K562 (cell line): ENCODE results near the gene CARS2. TPM values are rescaled to one million over a fixed set of nuclear protein-coding genes. Genes with fewer than 3 reads are reported as not detected.
A peak's percentile ranks its signal among the peaks of the same experiment; 100 is the strongest.

Experiments
- GATAD2A ChIP-seq: fragments of 450-650 bp; IDR thresholded peaks from 2 replicates; pipeline ENCODE4 v1.6.1; 2017
- ILK ChIP-seq: fragments of 450-650 bp; IDR thresholded peaks from 2 replicates; pipeline ENCODE4 v1.6.1; 2016; ENCODE audit warnings: missing genetic modification characterization, low read depth, mild to moderate bottlenecking, missing compliant biosample characterization, moderate library complexity, borderline replicate concordance
- JUNB ChIP-seq: fragments of 450-650 bp; formaldehyde crosslinking; conservative IDR thresholded peaks from 2 replicates; pipeline ENCODE4 v1.4.0; 2020; ENCODE audit warnings: mild to moderate bottlenecking
- NEUROD1 ChIP-seq: fragments of 150-350 bp; IDR thresholded peaks from 2 replicates; pipeline ENCODE4 v1.6.1; 2014; ENCODE audit warnings: borderline replicate concordance, low read length, low read depth; ENCODE audit not compliant: partially characterized antibody
- NUFIP1 ChIP-seq: fragments of 450-650 bp; IDR thresholded peaks from 2 replicates; pipeline ENCODE4 v1.6.1; 2018; ENCODE audit not compliant: partially characterized antibody
- SIN3A ChIP-seq, 2 experiments: fragments of 150-350 bp in 1 of 2; IDR thresholded peaks; 2 replicates each; pipeline ENCODE4 v1.6.1; 2011 to 2016; ENCODE audit warnings: borderline replicate concordance in 2 of 2, low read depth in 2 of 2, low read length in 2 of 2, mild to moderate bottlenecking in 2 of 2, moderate library complexity in 2 of 2; ENCODE audit not compliant: control insufficient read depth in 1 of 2
- SNIP1 ChIP-seq: fragments of 450-650 bp; IDR thresholded peaks from 2 replicates; pipeline ENCODE4 v1.7.1; 2017; ENCODE audit warnings: low read depth, mild to moderate bottlenecking
- YY1 ChIP-seq, 3 experiments: IDR thresholded peaks; 2 replicates each; pipeline ENCODE4 v1.6.1; 2011; ENCODE audit warnings: low read length in 2 of 3, mild to moderate bottlenecking in 2 of 3, moderate library complexity in 2 of 3, borderline replicate concordance in 1 of 3, control low read depth in 1 of 3, low read depth in 1 of 3; ENCODE audit not compliant: insufficient read depth in 3 of 3, insufficient replicate concordance in 2 of 3, control insufficient read depth in 1 of 3, insufficient read length in 1 of 3; ENCODE audit errors: extremely low read depth in 1 of 3
- polyA plus RNA-seq, 8 experiments: library from polyadenylated mRNA; depleted of rRNA in 4 of 8; stranded (reverse) in 5 of 8; unstranded in 3 of 8; fragments of >200 nt; fragmentation: Nextera tagmentation in 2 of 8; fragmentation: Illumina TruSeq in 1 of 8; extraction: Ambion mirVana in 2 of 8; extraction: Trizol in 1 of 8; gene quantifications; 2 replicates each; pipeline versions ENCODE4 v1.2.1 to v1.2.3, GENCODE V29; 2011 to 2014; ENCODE audit warnings: inconsistent platforms in 1 of 8, missing spikeins in 1 of 8
- total RNA-seq, 7 experiments: library from RNA; depleted of rRNA in 6 of 7; stranded (reverse); fragments of >200 nt in 6 of 7; fragmentation: Illumina TruSeq in 2 of 7; extraction: Trizol in 2 of 7; gene quantifications; 2 replicates each; pipeline versions ENCODE4 v1.2.1 to v1.2.3, GENCODE V29; 2011 to 2021; ENCODE audit warnings: low replicate concordance in 1 of 7
- TF ChIP-seq, protein P1 (sequence below), 2 experiments: fragments of 200-800 bp in 1 of 2; sonication (Bioruptor generic) in 1 of 2; sonication (generic) in 1 of 2; formaldehyde crosslinking in 1 of 2; IDR thresholded peaks in 1 of 2; conservative IDR thresholded peaks in 1 of 2; 2 replicates each; pipeline versions ENCODE4 v1.5.0 to v1.6.1; 2016 to 2020; ENCODE audit warnings: missing compliant biosample characterization in 1 of 2, missing genetic modification characterization in 1 of 2, missing genetic modification reagents in 1 of 2

Gene CARS2
- total and polyA plus RNA-seq, 9 of the 15 experiments (the other 6 are each of a cell fraction or from before 2014, with no cell fraction given): 1.7 to 37.4 (median 30.5) TPM

DNA sequence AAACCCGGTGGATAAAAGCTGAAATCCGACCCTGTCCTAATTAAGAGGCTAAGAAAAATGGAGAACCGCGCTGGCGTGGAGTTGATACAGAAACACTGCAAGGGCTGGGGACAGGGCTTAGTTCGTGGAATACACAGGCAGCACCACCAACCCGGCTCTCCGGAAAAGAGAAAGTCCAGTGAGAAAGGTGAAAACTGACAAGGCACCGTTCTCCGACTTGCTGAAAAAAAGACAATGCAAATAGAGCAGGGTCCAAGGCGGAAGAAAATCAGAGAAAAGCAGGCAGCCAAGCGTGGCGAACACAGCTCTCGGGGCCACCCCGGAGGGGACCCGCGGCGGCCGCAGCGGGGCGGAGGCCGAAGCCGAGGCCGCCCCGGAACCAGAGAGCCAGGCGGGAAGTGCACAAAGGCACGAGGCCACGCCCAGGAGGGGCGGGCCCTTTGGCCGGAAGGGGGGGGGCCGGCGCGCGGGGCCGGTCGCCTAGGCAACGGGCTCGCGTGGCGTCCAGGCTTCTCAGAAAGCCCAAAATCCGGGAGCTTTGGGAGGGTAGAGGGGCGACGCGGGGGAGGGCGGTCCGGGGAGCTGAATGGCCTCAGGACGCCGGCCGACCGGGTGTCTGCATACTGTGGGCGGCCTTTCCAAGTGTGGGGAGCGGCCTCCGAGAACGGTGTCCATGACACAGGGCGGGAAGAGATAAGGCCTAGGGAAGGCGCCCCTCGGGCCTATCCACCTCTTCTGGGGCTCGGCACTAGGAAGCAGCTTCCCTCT is 6.3 kb upstream of the CARS2 start (continued):
- no peak for TF ChIP-seq JUNB (CRISPR knock-in tag)
- no peak for TF ChIP-seq SNIP1
- TF ChIP-seq, protein P1, sequence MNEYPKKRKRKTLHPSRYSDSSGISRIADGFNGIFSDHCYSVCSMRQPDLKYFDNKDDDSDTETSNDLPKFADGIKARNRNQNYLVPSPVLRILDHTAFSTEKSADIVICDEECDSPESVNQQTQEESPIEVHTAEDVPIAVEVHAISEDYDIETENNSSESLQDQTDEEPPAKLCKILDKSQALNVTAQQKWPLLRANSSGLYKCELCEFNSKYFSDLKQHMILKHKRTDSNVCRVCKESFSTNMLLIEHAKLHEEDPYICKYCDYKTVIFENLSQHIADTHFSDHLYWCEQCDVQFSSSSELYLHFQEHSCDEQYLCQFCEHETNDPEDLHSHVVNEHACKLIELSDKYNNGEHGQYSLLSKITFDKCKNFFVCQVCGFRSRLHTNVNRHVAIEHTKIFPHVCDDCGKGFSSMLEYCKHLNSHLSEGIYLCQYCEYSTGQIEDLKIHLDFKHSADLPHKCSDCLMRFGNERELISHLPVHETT (CRISPR knock-in tag; conservative IDR thresholded peaks at IDR 0.05 in 1 of 2, IDR thresholded peaks at IDR 0.05 in 1 of 2): peak in 1 of 2 experiments; percentile 92; a peak in 2 of 4 replicates
- TF ChIP-seq NEUROD1: peak; percentile 6
- peak in 2 of 3 experiments; percentile 43 for TF ChIP-seq YY1 (IDR thresholded peaks at IDR 0.05; ENCODE audit: borderline replicate concordance in 1 of 3, control insufficient read depth in 1 of 3, extremely low read depth in 1 of 3, insufficient read depth in 3 of 3, insufficient read length in 1 of 3, insufficient replicate concordance in 2 of 3, low read depth in 1 of 3, low read length in 2 of 3)
- TF ChIP-seq SIN3A (IDR thresholded peaks at IDR 0.05; ENCODE audit: borderline replicate concordance in 2 of 2, control insufficient read depth in 1 of 2, low read depth in 2 of 2, low read length in 2 of 2): 0 out of 4 replicates have a peak, but pooled peaks of 1 of the 2 experiments have one; percentile 12
- no peak for TF ChIP-seq GATAD2A
- no peak for TF ChIP-seq ILK
- TF ChIP-seq NUFIP1: no peak
